ENCODE results near the gene KRTAP10-1. TPM values are rescaled to one million over a fixed set of nuclear protein-coding genes. Genes with fewer than 3 reads are reported as not detected.

Gene KRTAP10-1
- total RNA-seq, 4 donors from 2014 or later = 0.83 to 8.5 (median 2.6) TPM; not detected in 1

- no peak overlapping the region for H3K4me3 ChIP-seq
- no peak for TF ChIP-seq POLR2AphosphoS5 (IDR thresholded peaks at IDR 0.05)
- no peak for TF ChIP-seq POLR2A (IDR thresholded peaks at IDR 0.05)
- TF ChIP-seq, protein P1, sequence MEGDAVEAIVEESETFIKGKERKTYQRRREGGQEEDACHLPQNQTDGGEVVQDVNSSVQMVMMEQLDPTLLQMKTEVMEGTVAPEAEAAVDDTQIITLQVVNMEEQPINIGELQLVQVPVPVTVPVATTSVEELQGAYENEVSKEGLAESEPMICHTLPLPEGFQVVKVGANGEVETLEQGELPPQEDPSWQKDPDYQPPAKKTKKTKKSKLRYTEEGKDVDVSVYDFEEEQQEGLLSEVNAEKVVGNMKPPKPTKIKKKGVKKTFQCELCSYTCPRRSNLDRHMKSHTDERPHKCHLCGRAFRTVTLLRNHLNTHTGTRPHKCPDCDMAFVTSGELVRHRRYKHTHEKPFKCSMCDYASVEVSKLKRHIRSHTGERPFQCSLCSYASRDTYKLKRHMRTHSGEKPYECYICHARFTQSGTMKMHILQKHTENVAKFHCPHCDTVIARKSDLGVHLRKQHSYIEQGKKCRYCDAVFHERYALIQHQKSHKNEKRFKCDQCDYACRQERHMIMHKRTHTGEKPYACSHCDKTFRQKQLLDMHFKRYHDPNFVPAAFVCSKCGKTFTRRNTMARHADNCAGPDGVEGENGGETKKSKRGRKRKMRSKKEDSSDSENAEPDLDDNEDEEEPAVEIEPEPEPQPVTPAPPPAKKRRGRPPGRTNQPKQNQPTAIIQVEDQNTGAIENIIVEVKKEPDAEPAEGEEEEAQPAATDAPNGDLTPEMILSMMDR (IDR thresholded peaks at IDR 0.05) = no peak
- TF ChIP-seq EP300 (IDR thresholded peaks at IDR 0.05) = no peak
- peaks cover 26% of the 10 kb centered on the region for H3K27me3 ChIP-seq
- 90% methylated on average over 10 of the region's 10 CpGs for WGBS
- H3K27ac ChIP-seq = no peak overlapping the region
- no peak for DNase-seq (ENCODE audit: low spot score in 2 of 2)
- H3K36me3 ChIP-seq = no peaks in the 10 kb centered on the region
- H3K9me3 ChIP-seq = no peaks in the 10 kb centered on the region
- H3K4me1 ChIP-seq = no peaks in the 10 kb centered on the region
Observed at GRCh38 chr21:44516828-44517174, 23.2 kb downstream of the KRTAP10-1 start.

DNA sequence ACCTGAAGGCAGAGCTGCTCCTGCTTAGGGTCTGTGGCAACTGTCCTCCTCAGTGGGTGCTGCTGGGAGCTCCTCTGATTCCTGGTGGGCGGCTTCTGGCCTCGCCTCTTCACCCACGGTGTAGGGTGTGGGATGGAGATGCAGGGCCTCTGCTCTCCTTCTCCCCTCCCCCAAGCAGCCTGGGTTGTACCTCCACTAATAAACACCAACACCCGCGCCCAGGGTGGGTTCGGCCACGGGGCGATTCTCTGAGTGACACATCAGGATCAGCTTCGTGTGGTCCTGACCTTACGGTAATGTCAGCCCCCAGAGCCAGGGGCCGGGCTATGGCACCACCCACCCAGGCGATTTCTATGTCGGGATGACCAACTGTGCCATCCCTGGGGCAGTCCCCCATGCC, 23.7 kb downstream of the KRTAP10-1 start:
- Histone ChIP-seq H3K4me3 (no peak overlapping the region), H3K36me3 (no peaks in the 10 kb centered on the region), H3K4me1 (no peaks in the 10 kb centered on the region), H3K27me3 (peaks cover 21% of the 10 kb centered on the region), H3K9me3 (no peaks in the 10 kb centered on the region), H3K27ac (no peak overlapping the region)
- no peak for DNase-seq (ENCODE audit: low spot score in 2 of 2)
- 85% methylated on average over 11 of the region's 13 CpGs for WGBS
- TF ChIP-seq, protein P1 (IDR thresholded peaks at IDR 0.05) = no peak
- TF ChIP-seq POLR2A (IDR thresholded peaks at IDR 0.05) (no peak), POLR2AphosphoS5 (IDR thresholded peaks at IDR 0.05) (no peak), EP300 (IDR thresholded peaks at IDR 0.05) (no peak)

- H3K36me3 ChIP-seq = no peaks in the 10 kb centered on the region
- DNase-seq (ENCODE audit: low spot score in 2 of 2) = no peak
- H3K4me1 ChIP-seq = peaks cover 5% of the 10 kb centered on the region
- no peak overlapping the region for H3K4me3 ChIP-seq
- H3K27ac ChIP-seq = no peak overlapping the region
- TF ChIP-seq POLR2A (IDR thresholded peaks at IDR 0.05) (no peak), POLR2AphosphoS5 (IDR thresholded peaks at IDR 0.05) (no peak), EP300 (IDR thresholded peaks at IDR 0.05) (no peak)
- TF ChIP-seq, protein P1 (IDR thresholded peaks at IDR 0.05) = no peak
- peaks cover 21% of the 10 kb centered on the region for H3K27me3 ChIP-seq
- no peaks in the 10 kb centered on the region for H3K9me3 ChIP-seq
- WGBS = 81% methylated on average over 22 of the region's 32 CpGs
Observed at GRCh38 chr21:44515359-44516165, 24.4 kb downstream of the KRTAP10-1 start.

GRCh38 chr21:44514746-44515358, 25.1 kb downstream of the KRTAP10-1 start:
- WGBS = 66% methylated on average over 11 of the region's 11 CpGs
- Histone ChIP-seq H3K36me3 (no peaks in the 10 kb centered on the region), H3K27ac (no peak overlapping the region), H3K4me1 (peaks cover 12% of the 10 kb centered on the region), H3K27me3 (peaks cover 25% of the 10 kb centered on the region), H3K9me3 (no peaks in the 10 kb centered on the region), H3K4me3 (no peak overlapping the region)
- TF ChIP-seq POLR2AphosphoS5 (IDR thresholded peaks at IDR 0.05) = no peak
- TF ChIP-seq EP300 (IDR thresholded peaks at IDR 0.05) = no peak
- TF ChIP-seq POLR2A (IDR thresholded peaks at IDR 0.05) = no peak
- TF ChIP-seq, protein P1 (IDR thresholded peaks at IDR 0.05) = no peak
- DNase-seq (ENCODE audit: low spot score in 2 of 2) = no peak

DNA sequence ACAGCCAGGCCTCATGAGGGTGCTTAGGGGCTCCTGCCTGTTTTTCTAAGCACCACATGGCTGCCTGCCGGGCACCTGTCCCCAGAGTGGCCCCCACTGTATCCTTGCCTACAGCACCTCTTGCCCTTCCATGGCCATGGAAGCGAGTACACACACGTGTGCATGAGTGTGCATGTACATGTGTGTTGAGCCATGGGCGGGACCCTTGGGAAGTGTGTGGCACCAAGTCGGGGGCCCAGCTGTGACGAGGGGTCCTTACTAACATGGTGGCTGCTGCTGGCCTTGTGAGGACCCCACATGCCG, 25.8 kb downstream of the KRTAP10-1 start:
- Histone ChIP-seq H3K36me3 (no peaks in the 10 kb centered on the region), H3K27me3 (peaks cover 26% of the 10 kb centered on the region), H3K9me3 (no peaks in the 10 kb centered on the region), H3K4me3 (no peak overlapping the region), H3K27ac (no peak overlapping the region), H3K4me1 (peaks cover 19% of the 10 kb centered on the region)
- TF ChIP-seq EP300 (IDR thresholded peaks at IDR 0.05) (no peak), POLR2A (IDR thresholded peaks at IDR 0.05) (no peak), POLR2AphosphoS5 (IDR thresholded peaks at IDR 0.05) (no peak)
- TF ChIP-seq, protein P1 (IDR thresholded peaks at IDR 0.05) = no peak
- WGBS = 90% methylated on average over 6 of the region's 7 CpGs
- no peak for DNase-seq (ENCODE audit: low spot score in 2 of 2)
